Panc1 (cell line): Measurements from ENCODE around the gene TEKT2. TPM values are rescaled to one million over a fixed set of nuclear protein-coding genes. Genes with fewer than 3 reads are reported as not detected.
A peak's percentile ranks its signal among the peaks of the same experiment; 100 is the strongest.

ENCODE experiments used
- ATAC-seq: fragments of 200-7000 bp; cut with Tn5 transposase; 2 replicates; pipeline ENCODE4 v1.9.1; 2020; ENCODE audit warnings: mild to moderate bottlenecking, moderate library complexity
- BruUV-seq: library from RNA; stranded (reverse); fragments of 400-500 nt; replicated peaks from 2 replicates; lab custom pipeline; 2021; lab: Mats Ljungman, UMichigan
- CTCF ChIA-PET: fragments of 300-600 bp; sonication (Branson Sonifier 250); formaldehyde crosslinking; loops from one replicate; lab custom pipeline; 2022; ENCODE audit warnings: antibody characterized with exemption; lab: Charles Lee
- POLR2A ChIA-PET: fragments of 300-600 bp; sonication (Branson Sonifier 250); formaldehyde crosslinking; loops from one replicate; lab custom pipeline; 2022; ENCODE audit warnings: antibody characterized with exemption; lab: Charles Lee
- DNase-seq: peaks from one replicate; pipeline ENCODE4 v3.0.0-alpha.2; 2010; ENCODE audit warnings: low read depth, low spot score
- H3K27ac ChIP-seq: 2 replicates; pipeline ENCODE4 v1.5.1; 2011; ENCODE audit warnings: mild to moderate bottlenecking, low read length, inconsistent platforms
- H3K27me3 ChIP-seq: fragments of 200-500 bp; sonication (Bioruptor generic); 2 replicates; pipeline ENCODE4 v1.6.0; 2014; ENCODE audit warnings: low read length, inconsistent platforms; ENCODE audit not compliant: control insufficient read depth, insufficient read depth
- H3K36me3 ChIP-seq: fragments of 200-500 bp; sonication (Bioruptor generic); 2 replicates; pipeline ENCODE4 v1.5.1; 2014; ENCODE audit warnings: inconsistent platforms, mild to moderate bottlenecking, low read length, moderate library complexity; ENCODE audit not compliant: control insufficient read depth, insufficient read depth
- H3K4me1 ChIP-seq: 2 replicates; pipeline ENCODE4 v1.5.1; 2011; ENCODE audit warnings: inconsistent platforms, mild to moderate bottlenecking, low read length, moderate library complexity; ENCODE audit not compliant: control insufficient read depth, insufficient read depth
- H3K4me3 ChIP-seq, 2 experiments: 2 replicates each; pipeline ENCODE4 v1.5.1; 2011 to 2012; ENCODE audit warnings: low read depth in 2 of 2, low read length in 2 of 2, mild to moderate bottlenecking in 2 of 2, inconsistent platforms in 1 of 2, moderate library complexity in 1 of 2
- H3K9me3 ChIP-seq: fragments of 200-500 bp; sonication (Bioruptor generic); 2 replicates; pipeline ENCODE4 v1.5.1; 2014; ENCODE audit warnings: low read depth, mild to moderate bottlenecking, inconsistent platforms, low read length, moderate library complexity; ENCODE audit not compliant: control insufficient read depth, insufficient read depth
- POLR2AphosphoS5 ChIP-seq: IDR thresholded peaks from 2 replicates; pipeline ENCODE4 v1.6.1; 2012; ENCODE audit warnings: mild to moderate bottlenecking, low read depth, low read length, moderate library complexity
- SIN3A ChIP-seq: IDR thresholded peaks from 2 replicates; pipeline ENCODE4 v1.6.1; 2012; ENCODE audit warnings: low read depth, mild to moderate bottlenecking, low read length, moderate library complexity, borderline replicate concordance; ENCODE audit not compliant: insufficient read depth
- TCF7L2 ChIP-seq: IDR thresholded peaks from 2 replicates; pipeline ENCODE4 v1.6.1; 2011; ENCODE audit warnings: mild to moderate bottlenecking, low read depth, low read length, inconsistent platforms
- in situ Hi-C: cut with HindIII; loops from 2 replicates; pipeline ENCODE4 v1.10.0; 2016; ENCODE audit warnings: low sequenced_read_pairs, low pct_unique_long_range_greater_than_20kb
- intact Hi-C: fragments of 100-400 bp; cut with micrococcal nuclease; formaldehyde crosslinking; loops from one replicate; pipeline ENCODE4 v1.10.0; 2022; ENCODE audit not compliant: unreplicated experiment
- total RNA-seq: library from RNA; stranded (reverse); gene quantifications from one replicate; pipeline ENCODE4 v1.2.1, GENCODE V29; 2021; ENCODE audit not compliant: unreplicated experiment
- TF ChIP-seq, protein P1 (sequence below): fragments of 450-650 bp; IDR thresholded peaks from 2 replicates; pipeline ENCODE4 v1.5.1; 2017; ENCODE audit warnings: mild to moderate bottlenecking
- TF ChIP-seq, protein P2 (sequence below), 2 experiments: IDR thresholded peaks; 2 replicates each; pipeline ENCODE4 v1.6.1; 2011 to 2012; ENCODE audit warnings: low read depth in 2 of 2, control low read depth in 1 of 2, low read length in 1 of 2, mild to moderate bottlenecking in 1 of 2, moderate library complexity in 1 of 2; ENCODE audit not compliant: insufficient read depth in 1 of 2

Gene TEKT2
- total RNA-seq, 1 experiment from 2014 or later: 0.23 TPM

DNA sequence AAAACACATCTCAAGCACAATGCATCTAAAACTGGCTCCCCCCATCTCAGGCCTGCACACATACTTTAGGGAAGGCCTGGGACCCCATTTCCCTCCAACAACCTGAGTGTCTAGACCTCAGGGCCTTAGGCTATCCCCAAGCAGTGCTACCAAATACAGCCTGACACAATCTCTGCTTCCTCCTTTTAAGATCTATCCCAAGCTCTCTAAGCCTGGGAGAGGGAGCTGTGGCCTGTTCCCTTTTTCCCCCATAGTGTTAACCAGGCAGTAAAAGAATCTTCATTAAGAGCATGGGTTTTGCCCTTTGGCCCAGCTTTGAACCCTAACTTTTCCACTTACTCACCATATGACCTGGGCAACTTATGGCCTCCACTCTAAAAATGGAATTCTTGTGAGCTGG lies 51.9 kb downstream of the TEKT2 start:
- ATAC-seq: no peak
- H3K27me3 ChIP-seq: no peaks in the 10 kb centered on the region
- intact Hi-C loops (no loop called here), in situ Hi-C loops (no loop called here)
- peaks cover 3% of the 10 kb centered on the region; the same call in 1 of the 2 replicates for H3K4me1 ChIP-seq
- no peak overlapping the region for H3K4me3 ChIP-seq
- no peak for DNase-seq
- H3K27ac ChIP-seq: no peak overlapping the region
- no peaks in the 10 kb centered on the region for H3K9me3 ChIP-seq
- peaks cover 19% of the 10 kb centered on the region for H3K36me3 ChIP-seq
- ChIA-PET CTCF (interaction anchor here (0.8 to 1.4 kb wide), 2 partner anchors 36 to 41 kb away, joined by 3 to 4 read pairs; no protein-coding TSS in a partner anchor), POLR2A (interaction anchor here (0.9 kb wide), 1 partner anchor 14 kb away, joined by 3 read pairs; no protein-coding TSS in a partner anchor)
- no TSS peak for BruUV-seq
- no peak for TF ChIP-seq TCF7L2
- TF ChIP-seq POLR2AphosphoS5: peak; percentile 46; the same call in 1 of the 2 replicates

DNA sequence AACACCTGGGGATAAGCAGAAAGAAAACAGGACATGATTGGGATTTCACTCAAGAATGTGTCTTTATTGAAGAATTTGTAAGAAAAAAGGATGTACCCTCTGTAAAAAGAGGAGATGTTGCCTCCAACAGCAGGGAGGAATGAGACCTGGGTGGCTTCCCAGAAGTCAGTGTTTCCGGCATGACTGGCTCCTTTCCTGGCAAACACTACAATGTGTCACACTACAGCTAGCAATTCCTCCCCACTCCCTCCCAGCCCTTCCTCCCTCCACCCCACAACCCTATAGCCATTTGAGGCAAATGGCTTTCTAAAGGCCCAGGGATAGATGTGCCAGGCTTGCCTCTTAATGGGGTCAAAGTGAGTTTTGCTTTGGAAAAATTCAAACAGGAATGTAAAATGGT lies 52.6 kb downstream of the TEKT2 start:
- BruUV-seq: no TSS peak
- Histone ChIP-seq H3K27me3 (no peaks in the 10 kb centered on the region), H3K4me1 (peaks cover 3% of the 10 kb centered on the region; the same call in 1 of the 2 replicates), H3K9me3 (no peaks in the 10 kb centered on the region), H3K27ac (no peak overlapping the region), H3K36me3 (peaks cover 19% of the 10 kb centered on the region), H3K4me3 (no peak overlapping the region)
- POLR2A ChIA-PET: interaction anchor here (0.9 kb wide), 1 partner anchor 13 kb away, joined by 3 read pairs; no protein-coding TSS in a partner anchor
- ATAC-seq (no peak), DNase-seq (no peak)
- in situ Hi-C loops (no loop called here), intact Hi-C loops (no loop called here)
- TF ChIP-seq, protein P1, sequence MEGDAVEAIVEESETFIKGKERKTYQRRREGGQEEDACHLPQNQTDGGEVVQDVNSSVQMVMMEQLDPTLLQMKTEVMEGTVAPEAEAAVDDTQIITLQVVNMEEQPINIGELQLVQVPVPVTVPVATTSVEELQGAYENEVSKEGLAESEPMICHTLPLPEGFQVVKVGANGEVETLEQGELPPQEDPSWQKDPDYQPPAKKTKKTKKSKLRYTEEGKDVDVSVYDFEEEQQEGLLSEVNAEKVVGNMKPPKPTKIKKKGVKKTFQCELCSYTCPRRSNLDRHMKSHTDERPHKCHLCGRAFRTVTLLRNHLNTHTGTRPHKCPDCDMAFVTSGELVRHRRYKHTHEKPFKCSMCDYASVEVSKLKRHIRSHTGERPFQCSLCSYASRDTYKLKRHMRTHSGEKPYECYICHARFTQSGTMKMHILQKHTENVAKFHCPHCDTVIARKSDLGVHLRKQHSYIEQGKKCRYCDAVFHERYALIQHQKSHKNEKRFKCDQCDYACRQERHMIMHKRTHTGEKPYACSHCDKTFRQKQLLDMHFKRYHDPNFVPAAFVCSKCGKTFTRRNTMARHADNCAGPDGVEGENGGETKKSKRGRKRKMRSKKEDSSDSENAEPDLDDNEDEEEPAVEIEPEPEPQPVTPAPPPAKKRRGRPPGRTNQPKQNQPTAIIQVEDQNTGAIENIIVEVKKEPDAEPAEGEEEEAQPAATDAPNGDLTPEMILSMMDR: no peak
- TF ChIP-seq POLR2AphosphoS5 (no peak), SIN3A (no peak), TCF7L2 (no peak)
- TF ChIP-seq, protein P2, sequence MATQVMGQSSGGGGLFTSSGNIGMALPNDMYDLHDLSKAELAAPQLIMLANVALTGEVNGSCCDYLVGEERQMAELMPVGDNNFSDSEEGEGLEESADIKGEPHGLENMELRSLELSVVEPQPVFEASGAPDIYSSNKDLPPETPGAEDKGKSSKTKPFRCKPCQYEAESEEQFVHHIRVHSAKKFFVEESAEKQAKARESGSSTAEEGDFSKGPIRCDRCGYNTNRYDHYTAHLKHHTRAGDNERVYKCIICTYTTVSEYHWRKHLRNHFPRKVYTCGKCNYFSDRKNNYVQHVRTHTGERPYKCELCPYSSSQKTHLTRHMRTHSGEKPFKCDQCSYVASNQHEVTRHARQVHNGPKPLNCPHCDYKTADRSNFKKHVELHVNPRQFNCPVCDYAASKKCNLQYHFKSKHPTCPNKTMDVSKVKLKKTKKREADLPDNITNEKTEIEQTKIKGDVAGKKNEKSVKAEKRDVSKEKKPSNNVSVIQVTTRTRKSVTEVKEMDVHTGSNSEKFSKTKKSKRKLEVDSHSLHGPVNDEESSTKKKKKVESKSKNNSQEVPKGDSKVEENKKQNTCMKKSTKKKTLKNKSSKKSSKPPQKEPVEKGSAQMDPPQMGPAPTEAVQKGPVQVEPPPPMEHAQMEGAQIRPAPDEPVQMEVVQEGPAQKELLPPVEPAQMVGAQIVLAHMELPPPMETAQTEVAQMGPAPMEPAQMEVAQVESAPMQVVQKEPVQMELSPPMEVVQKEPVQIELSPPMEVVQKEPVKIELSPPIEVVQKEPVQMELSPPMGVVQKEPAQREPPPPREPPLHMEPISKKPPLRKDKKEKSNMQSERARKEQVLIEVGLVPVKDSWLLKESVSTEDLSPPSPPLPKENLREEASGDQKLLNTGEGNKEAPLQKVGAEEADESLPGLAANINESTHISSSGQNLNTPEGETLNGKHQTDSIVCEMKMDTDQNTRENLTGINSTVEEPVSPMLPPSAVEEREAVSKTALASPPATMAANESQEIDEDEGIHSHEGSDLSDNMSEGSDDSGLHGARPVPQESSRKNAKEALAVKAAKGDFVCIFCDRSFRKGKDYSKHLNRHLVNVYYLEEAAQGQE (IDR thresholded peaks at IDR 0.05; ENCODE audit: insufficient read depth in 1 of 2, low read depth in 2 of 2, low read length in 1 of 2): no peak
- CTCF ChIA-PET: no interaction called here

DNA sequence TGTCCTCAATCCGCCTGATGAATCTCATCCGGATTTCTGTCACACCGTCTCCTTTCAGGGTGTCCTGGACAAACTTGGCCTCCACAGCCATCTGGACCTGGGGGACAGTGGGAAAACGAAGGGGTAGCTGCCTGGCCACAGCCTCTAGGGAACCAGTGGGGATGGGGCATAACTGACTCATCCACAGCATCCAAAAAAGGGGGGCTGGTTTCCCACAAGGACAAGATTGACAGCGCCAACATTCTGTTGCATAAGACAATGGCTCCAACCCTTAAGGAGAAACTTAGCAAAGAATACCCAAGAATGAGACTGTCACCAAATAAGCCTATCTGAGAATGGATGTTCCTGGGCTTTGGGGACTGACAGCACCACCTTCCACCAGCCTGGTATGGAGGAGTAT lies 53.3 kb downstream of the TEKT2 start:
- intact Hi-C loops: no loop called here
- Histone ChIP-seq H3K4me3 (no peak overlapping the region), H3K36me3 (peaks cover 19% of the 10 kb centered on the region), H3K9me3 (no peaks in the 10 kb centered on the region), H3K27me3 (no peaks in the 10 kb centered on the region), H3K4me1 (peaks cover 3% of the 10 kb centered on the region; the same call in 1 of the 2 replicates), H3K27ac (no peak overlapping the region)
- ATAC-seq (no peak), DNase-seq (no peak)
- in situ Hi-C loops: no loop called here
- ChIA-PET CTCF (no interaction called here), POLR2A (no interaction called here)
- no peak for TF ChIP-seq POLR2AphosphoS5
- TF ChIP-seq SIN3A: no peak
- TF ChIP-seq, protein P1: no peak
- TF ChIP-seq TCF7L2: no peak
- TF ChIP-seq, protein P2 (IDR thresholded peaks at IDR 0.05; ENCODE audit: insufficient read depth in 1 of 2, low read depth in 2 of 2, low read length in 1 of 2): no peak
- no TSS peak for BruUV-seq
